Mammary epithelial cell (primary cell): ENCODE measurements around the gene DLX1.

Experiments
- CTCF ChIP-seq, 2 donors: IDR thresholded peaks in 1 of 2; conservative IDR thresholded peaks in 1 of 2; 2 replicates each; pipeline ENCODE4 v1.5.1; 2011 to 2012; ENCODE audit warnings: inconsistent platforms in 2 of 2, low read length in 2 of 2, mild to moderate bottlenecking in 2 of 2, control low read depth in 1 of 2, low read depth in 1 of 2; ENCODE audit not compliant: insufficient read depth in 1 of 2; ENCODE audit errors: extremely low read depth in 1 of 2
- EZH2 ChIP-seq: IDR thresholded peaks from 2 replicates; pipeline ENCODE4 v1.6.1; 2012; ENCODE audit warnings: low read length, inconsistent platforms, borderline replicate concordance

DNA sequence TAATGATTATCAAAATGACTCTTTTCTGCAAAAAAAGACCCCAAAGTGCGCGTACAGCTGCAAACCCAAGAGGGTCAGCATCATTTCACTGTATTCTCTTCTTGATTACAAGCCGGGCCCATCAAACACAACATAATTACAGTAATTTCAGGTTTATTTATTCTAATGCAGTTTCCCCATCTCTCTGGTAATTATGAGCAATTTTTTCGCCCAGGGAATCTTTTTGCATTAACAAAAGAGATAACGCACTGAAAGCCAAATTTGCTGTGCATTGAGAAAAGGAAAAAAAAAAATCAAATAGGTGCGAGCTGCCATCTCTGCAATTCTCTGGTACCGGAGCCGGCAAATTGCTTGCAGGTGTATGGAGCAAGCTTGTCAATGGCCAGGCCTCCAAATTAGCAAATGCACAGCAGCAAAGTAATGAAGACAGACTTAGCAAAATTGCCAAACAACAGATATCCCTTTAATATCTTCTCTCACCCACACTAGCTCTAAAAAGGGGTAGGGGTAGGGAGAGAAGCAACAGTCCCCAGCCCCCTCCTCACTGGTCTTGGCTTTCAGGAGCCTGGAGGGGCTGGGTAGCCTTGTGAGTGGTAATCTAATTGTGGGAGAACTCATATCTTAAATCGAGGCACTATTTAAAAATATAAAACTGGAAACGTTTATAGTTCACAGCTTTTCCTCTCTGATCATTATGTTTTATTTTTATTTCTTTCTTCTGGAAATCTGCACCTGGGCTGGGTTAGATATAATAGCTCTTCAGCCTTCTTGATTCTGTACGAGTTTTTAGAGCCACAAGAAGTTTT lies 6.7 kb downstream of the DLX1 start:
- TF ChIP-seq EZH2: no peak
- TF ChIP-seq CTCF (conservative IDR thresholded peaks at IDR 0.05 in 1 of 2, IDR thresholded peaks at IDR 0.05 in 1 of 2; ENCODE audit: extremely low read depth in 1 of 2, insufficient read depth in 1 of 2, low read depth in 1 of 2, low read length in 2 of 2): no peak
